Cortex of kidney (tissue), 1 donor: ENCODE results near the gene DNAJC5G.

Experiments
- DNase-seq: peaks from one replicate; lab custom pipeline; 2025; lab: John Stamatoyannopoulos, UW

The DNAJC5G gene

GRCh38 chr2:27275211-27276150 lies at the start of gene DNAJC5G:
Gene DNAJC5G, plus strand, starts transcription at chr2:27275433. Its CDS starts 1,296 bp downstream, at chr2:27276729.
- no peak for DNase-seq

- no peak for DNase-seq
Measured at GRCh38 chr2:27225526-27225925, 49.7 kb upstream of the DNAJC5G start.

- DNase-seq: no peak
Measured at GRCh38 chr2:27227501-27227900, 47.7 kb upstream of the DNAJC5G start.

GRCh38 chr2:27231921-27232320 lies 43.3 kb upstream of the DNAJC5G start:
- DNase-seq: no peak

GRCh38 chr2:27233341-27233740 lies 41.9 kb upstream of the DNAJC5G start:
- DNase-seq: no peak

- DNase-seq: no peak
Measured at GRCh38 chr2:27236136-27236535, 39.1 kb upstream of the DNAJC5G start.

- no peak for DNase-seq
Measured at GRCh38 chr2:27236626-27237025, 38.6 kb upstream of the DNAJC5G start.

- no peak for DNase-seq
Measured at GRCh38 chr2:27237341-27237945, 37.8 kb upstream of the DNAJC5G start.

GRCh38 chr2:27238976-27239375 lies 36.3 kb upstream of the DNAJC5G start:
- DNase-seq: no peak

- no peak for DNase-seq
Measured at GRCh38 chr2:27240406-27240805, 34.8 kb upstream of the DNAJC5G start.

GRCh38 chr2:27241761-27242613 lies 33.2 kb upstream of the DNAJC5G start:
- no peak for DNase-seq

GRCh38 chr2:27242614-27242951 lies 32.6 kb upstream of the DNAJC5G start:
- DNase-seq: no peak

GRCh38 chr2:27243391-27244130 lies 31.7 kb upstream of the DNAJC5G start:
- DNase-seq: no peak

- no peak for DNase-seq
Measured at GRCh38 chr2:27245116-27245515, 30.1 kb upstream of the DNAJC5G start.

GRCh38 chr2:27245626-27246025 lies 29.6 kb upstream of the DNAJC5G start:
- DNase-seq: no peak

- no peak for DNase-seq
Measured at GRCh38 chr2:27247893-27248292, 27.3 kb upstream of the DNAJC5G start.

GRCh38 chr2:27249159-27249890 lies 25.9 kb upstream of the DNAJC5G start:
- no peak for DNase-seq

GRCh38 chr2:27249891-27250651 lies 25.2 kb upstream of the DNAJC5G start:
- DNase-seq: no peak

GRCh38 chr2:27250652-27251379 lies 24.4 kb upstream of the DNAJC5G start:
- no peak for DNase-seq

- DNase-seq: no peak
Measured at GRCh38 chr2:27251766-27252165, 23.5 kb upstream of the DNAJC5G start.
